GM18861 (cell line): ENCODE data around the gene PRR13.
"Not testable (repeated sequence)": the region's sequence is repeated elsewhere in the genome, so short reads cannot be mapped to it uniquely, and the experiment has no call there.

Source experiments
- ATAC-seq: cut with Tn5 transposase; IDR thresholded peaks from one replicate; pipeline ENCODE4 v1.9.1; 2021; ENCODE audit not compliant: unreplicated experiment

Gene PRR13

DNA sequence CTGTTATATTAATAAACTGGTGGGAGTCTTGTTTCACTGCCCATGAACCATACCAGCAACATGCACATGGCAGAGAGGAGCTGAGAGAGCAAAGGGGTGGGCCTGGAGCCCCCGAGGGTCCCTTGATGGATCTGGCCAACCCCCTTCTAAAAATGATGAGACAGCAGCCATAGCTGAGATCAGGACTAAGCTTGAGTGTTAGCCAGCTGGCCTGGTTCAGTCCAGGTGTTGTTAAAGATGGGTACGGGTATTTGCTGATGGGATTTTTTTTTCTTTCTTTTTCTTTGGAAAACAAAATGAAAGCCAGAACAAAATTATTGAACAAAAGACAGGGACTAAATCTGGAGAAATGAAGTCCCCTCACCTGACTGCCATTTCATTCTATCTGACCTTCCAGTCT is 26.3 kb downstream of the PRR13 start:
- no peak for ATAC-seq

DNA sequence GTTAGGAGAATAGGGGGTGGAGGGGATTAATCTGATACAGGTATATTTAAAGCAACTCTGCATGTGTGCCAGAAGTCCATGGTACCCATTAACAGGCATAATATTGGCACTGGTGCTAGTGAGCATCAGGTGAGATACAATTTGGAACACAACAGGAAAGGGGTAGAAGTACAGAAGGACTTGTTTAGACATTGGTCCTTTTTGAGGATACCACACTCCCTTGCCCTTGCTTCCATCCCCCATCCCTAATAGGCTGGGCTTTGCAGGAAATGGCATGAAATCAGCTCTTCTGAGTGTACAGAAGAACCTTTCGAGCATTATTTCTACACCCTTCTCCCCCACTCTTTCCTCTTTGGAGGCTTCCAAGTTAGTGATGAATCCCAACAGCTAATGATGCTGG is 26.7 kb downstream of the PRR13 start:
- ATAC-seq = no peak

DNA sequence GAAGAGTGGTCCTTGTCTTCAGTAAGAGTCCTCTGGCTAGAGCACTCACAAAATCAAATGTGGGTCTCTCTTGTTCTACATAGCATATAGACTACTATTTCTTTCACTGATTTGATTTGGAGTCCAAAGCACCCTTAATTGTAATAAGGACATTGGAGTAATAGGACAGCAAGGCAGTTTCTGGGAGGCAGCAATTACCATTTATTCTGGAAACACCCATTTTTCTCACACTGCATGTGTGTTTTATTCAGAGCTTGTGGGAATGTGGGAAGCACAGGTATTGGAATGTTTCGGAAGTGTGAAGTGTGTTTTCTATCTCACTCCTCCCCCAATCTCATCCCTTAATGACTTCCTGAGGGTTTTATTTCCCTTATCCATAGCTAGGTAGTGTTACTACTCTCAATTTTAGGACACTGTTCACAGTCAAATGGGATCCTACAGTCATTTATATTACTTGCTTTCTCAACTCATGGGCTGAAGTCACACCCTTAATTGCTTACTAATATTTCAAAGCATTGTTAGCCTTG is 30.6 kb downstream of the PRR13 start:
- no peak for ATAC-seq

DNA sequence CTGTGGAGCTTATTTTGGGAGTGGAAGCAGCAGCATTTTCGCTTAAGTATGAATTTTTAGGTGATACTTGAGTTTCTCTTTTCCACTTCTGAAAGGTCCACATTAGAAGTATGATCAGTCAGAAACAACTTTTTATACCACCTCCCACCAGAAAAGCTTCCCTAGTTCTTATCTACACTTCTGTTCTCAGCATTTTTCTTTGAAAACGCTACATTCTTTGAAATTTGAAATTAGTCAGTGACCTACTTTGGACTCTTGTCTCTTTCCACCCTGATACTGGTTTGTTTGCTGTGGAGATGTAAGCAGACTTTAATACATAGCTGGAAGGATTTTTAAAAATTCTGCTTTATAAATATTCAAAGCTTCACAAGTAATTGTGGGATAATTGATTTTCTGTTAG is 32.5 kb downstream of the PRR13 start:
- ATAC-seq = no peak

DNA sequence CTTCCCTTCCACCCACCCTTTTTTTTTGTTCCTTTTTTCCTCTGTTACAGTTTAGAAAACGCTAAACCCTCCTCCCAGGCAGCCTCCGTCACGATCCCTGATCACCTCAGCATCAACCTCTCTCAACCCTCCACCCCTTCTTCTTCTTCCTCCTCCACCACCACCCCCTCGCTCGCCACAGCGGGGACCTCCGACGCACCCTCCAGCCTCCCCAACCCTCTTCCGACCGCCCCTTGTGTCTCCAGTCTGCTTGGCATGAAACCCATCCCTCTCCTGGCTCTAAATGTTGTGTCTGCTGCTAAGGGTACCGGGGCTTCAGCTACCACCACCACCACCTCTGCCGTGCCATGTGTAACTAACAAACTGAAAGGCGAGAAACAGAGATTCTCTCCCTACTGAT is 33.3 kb downstream of the PRR13 start:
- ATAC-seq = no peak

DNA sequence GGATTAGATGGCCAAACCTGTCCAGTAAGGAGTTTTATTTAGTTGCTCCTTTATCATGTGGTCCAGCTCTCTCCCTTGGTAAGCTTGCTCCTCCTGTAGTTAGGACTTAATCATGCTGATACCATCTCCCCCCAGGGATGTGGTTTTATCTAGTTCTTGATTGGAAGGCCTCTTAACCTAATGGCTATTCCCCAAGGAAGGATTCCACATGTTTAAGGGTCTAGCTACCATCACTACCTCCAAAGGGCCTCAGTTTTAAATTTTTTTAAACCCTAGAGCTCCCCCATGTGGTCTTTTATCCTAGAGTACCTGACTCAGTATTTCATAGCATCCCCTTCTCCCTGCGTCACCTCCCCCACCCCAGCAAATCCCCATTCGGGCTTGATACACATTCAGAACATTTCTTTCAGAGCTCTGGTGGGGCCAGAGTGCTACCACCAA is 35.3 kb downstream of the PRR13 start:
- ATAC-seq = no peak

DNA sequence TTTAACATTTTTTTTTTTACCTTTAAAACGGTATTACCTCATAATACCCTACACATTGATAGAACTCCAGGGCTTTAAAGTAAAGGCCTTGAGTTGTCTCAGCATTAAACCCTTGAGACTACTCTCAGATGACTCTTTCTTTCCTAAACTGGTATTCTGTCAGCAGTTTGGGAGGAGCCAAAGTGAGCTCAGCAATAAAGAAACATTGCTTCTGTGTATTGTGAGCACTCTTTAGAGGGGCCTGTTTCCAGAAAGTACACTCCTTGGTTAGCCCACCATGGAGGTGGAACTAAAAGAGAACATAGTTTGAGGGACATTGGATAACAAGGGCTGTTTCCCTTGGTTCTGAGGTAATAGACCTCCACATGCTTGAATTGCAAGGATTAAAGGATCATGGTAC is 37.3 kb downstream of the PRR13 start:
- ATAC-seq = no peak

DNA sequence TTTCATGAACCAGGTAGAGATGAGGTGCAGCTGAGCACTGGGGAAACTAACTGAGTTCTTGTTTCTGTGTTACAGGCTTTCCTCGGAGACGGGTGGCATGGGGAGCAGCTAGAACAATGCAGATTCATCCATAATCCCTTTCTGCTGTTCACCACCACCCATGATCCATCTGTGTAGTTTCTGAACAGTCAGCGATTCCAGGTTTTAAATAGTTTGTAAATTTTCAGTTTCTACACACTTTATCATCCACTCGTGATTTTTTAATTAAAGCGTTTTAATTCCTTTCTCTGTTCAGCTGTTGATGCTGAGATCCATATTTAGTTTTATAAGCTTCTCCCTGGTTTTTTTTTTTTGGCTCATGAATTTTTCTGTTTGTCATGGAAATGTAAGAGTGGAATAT is 37.8 kb downstream of the PRR13 start:
- no peak for ATAC-seq

DNA sequence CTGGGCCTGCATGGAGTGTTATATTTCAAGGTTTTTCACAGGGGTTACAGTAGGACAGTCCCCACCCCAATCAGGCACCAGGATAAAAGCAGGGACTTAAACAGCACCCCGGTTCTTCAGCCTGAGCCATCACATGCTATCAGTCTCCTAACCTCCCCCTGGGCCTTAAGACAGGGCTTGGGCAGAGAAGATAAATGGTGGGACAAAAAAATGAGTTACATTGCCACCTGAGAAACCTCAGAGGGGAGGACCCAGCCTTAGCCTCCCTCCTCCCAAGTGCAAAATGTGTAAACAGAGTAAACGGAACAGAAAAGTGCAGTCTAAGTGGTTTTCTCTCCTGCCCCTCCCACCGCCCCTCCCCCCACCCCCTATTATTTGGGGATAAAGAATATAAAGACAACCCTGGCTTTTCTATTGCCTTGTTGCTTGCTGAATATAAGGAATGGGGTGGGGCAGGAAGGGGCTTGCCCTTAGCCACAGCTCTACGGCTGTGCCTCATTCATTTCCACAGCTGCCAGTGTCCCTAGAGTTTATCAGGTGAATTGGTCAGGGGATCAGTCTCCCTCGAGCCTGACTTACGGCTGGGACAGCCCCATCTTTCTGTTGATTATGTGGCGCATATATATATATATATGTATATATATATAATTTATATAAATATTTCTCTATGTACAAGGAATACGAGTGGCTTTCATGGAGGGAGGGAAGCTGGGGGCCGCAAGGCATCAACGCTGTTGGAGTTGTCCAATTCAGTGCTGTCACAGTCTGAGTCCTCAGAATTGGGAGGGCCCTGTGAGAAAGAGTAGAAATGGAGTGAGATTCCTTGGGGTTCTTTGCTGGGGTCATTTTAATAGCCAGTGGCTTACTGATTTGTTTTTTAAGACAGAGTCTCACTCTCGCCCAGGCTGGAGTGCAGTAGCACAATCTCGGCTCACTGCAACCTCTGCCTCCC is 39.2 kb downstream of the PRR13 start:
- no peak for ATAC-seq

DNA sequence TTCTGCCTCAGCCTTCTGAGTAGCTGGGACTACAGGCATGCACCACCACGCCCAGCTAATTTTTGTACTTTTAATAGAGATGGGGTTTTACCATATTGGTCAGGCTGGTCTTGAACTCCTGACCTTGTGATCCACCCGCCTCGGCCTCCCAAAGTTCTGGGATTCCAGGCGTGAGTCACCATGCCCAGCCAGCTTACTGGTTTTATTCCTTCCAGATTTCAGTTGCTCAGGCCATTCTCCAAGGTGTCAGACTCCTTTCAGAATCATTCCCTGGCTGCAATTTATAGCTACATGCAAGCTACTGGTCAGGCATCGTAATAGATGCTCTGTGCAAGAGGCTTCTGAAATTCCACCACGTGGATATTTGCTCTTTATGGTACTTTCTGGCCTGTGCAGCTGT is 39.9 kb downstream of the PRR13 start:
- not testable (repeated sequence) for ATAC-seq

DNA sequence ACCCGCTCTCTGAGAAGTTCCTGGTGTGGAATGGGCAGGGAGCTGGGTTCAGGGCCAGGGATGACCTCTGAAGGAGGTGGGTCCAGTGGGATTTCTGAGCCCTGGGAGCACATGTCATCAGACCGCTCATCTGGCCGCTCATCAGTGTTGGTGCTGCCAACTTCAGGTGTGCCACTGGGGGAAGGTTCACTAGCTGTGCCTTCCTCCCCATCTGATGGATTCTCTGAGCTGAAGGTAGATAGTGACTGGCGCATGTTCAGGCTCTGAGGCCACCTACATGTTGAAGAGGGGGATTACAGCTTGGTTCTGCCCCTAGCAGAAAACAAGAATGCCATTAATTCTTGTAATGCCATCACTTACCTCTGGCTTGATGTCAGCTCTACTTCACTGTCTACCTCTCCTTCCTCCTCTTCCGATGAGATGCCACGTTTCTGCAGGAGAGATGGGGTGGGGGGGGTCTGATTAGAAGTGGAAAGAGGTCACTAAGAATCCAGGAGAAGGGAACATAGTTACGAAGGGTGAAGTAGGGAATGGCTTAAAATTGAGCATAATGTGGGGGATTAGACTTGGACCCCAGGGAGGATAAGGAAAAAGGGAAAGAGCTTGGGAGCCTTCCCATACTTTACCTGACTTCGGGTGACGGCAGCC is 40.5 kb downstream of the PRR13 start:
- no peak for ATAC-seq

DNA sequence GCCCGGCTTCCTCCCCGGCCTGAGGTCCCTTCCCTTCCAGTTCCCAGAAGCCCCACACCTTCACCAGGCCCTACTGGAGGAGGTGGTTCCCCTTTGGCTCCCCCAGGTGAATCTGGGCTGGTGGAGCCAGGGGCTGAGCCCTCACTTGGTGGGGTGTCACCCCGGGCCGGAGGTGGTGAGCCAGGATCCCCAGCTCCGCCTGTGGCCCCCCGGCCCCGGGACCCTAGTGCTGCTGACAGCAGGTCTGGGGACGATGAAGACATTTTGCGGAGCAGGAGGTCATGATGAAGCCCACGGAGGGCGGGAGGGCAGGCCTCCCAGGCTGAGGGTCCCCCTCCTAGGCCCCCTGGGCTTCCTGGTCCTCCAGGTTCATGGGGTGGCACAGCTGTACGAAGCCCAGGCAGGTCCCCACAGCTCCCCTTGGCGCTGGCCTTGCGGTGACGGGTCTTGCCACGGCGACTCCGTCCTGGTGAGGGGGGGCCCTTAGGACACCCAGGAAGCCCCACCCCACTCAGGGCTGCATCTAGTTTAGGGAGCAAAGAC is 41.2 kb downstream of the PRR13 start:
- no peak for ATAC-seq

DNA sequence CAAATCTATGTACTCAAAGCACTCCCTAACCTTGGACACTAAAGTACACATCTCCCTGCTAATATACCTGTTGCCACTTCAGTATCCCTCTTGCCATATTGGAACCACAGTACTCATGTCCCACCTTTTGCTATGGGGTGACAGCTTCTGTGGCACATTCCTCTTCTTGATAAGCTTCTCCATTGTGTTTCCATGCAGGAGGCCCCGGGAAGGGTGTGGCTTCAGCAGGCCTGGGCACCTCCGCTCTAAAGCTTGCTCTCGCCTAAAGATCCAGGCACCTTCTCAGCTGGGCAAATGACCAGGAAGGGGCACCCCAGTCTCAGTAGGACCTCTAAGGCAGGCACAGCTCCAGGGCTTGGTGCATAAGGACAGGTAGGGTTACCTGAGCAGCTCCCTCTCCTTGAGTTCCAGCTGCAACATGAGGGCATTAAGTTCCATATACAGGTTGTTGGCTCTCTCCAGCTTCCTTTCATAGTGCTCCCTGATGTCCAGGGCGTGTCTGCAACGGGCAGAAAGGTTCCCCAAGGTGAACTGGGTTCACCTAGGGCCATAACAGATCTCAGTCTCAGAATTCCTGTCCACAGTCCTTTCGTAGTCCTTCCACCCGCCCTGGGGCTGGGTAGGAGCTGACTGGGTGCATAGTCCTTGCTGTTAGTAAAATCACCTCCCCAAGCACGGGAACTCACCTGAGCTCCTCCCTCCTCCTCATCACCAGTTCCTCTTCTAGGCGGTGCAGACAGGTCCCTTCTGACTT is 41.9 kb downstream of the PRR13 start:
- no peak for ATAC-seq

DNA sequence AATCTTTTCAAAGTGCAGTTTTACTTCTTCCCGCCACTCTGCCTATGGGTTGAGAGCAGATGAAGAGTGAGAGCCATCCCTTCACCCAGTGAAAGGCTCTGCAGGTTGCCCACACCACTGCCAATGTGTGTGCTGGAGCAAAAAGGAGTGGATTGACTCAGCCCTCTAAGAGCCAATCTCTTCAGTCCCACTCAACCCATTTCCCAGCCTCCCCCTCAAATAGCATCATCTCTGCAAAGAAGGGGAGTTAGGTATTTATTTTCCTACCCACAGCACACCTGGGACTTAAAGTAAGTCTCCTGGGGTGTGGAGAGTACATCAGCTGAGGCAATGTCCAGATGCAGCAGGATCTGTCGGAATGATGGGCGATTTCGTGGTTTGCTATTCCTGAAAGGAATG is 42.4 kb downstream of the PRR13 start:
- no peak for ATAC-seq

DNA sequence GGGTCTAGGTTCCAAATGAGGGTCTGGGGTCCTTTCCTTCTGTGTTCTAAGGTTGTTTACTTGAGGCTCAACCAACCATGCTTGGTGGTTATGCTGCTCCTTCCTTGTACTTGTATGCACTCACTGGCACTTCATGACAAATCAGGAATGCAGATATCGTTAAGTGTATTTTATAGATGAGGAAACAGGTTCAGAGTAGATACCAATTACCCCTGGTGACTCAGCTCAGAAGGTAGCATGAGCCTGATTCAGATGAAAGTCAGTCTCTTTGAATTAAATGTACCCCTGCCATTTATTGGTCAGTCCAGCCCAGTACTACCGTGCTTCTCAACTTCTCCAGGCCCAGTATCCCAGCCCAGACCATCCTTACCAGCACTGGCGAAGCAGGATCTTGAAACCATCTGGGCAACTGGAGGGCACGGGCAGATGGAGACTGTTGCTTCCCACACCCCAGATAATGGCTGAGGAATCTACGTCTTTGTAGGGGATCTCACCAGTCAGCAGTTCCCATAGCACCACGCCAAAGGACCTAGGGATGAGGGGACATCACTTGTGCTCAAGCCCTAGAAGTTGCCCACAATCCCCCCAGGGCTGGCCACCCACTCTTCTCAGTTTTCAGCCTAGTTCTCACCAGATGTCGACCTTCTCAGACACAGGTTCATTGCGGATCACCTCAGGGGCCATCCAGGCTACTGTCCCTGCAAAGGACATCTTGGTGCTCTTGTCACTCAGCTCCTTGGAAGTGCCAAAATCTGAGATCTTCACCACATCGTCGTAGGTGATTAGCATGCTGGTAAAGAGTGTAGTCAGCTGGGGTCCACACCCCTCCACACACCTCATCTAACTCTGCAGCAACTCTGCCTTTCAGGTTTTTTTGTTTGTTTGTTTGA is 43.4 kb downstream of the PRR13 start:
- no peak for ATAC-seq

DNA sequence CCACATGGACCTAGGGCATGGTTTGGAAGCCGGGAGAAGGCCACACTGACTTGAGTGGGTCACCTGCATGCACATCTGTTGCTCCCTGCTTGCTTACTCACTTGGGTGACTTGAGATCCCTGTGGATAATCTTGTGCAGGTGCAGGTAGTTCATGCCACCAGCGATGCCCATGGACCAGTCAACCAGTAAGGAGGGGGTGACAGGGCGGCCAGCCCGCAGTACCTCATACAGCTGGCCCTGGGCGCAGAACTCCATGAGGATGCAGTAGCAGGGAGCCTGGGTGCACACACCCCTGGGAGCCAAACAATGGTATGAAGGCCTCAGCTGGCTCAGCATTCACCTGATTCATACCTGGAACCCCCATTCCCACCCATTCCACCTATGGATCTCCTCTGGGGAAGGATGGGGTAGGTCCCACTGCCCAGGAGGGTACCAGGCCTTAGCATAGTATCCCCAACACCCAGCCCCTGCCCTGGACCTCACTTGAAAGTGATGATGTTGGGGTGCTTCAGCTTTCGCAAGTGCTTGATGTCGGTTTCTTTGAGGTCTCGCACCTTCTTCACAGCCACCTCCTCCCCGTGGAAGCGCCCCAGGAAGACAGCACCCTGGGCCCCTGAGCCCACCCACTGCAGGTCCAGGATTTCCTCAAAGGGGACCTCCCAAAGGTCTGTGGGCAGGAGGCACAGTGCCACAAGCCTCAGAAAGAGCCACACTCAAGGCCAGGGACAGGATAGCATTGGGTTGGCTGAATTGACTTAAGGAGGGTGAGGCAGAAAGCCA is 44.6 kb downstream of the PRR13 start:
- ATAC-seq = no peak

DNA sequence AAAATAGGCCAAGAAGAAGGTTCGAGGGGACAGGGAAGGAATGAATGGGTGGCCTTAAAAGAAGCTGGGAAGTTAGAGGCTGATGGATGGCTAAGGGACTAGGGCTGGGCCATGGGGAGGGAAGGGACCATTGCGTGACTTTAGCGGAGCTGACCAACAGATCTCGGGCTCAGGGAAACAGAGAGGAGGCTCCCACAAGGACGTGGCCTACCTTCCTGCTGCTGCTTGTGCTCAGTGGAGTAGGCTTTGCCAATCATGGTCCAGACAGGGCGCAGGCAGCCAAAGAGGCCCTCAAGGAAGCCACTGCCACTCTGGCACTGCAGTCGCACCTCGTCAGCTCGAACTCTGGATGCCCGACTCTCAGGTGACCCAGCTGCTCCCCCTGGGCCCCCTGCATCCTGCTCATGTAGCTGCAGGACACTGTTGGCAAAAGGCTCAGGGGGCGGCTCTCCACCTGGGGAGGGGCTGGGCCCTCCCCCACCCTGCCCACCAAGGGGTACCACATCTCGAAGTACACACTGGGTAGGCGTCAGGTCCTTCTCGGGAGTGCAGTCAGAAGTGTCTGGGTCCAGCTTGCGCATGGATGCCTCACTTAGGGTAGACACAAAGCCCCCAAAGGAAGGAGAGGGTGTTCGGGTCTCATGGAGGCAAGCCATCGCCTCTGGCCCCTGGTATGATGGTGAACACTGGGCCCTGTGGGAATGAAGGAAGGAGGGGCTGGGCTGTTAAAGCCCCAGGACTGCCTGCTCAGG is 45.4 kb downstream of the PRR13 start:
- ATAC-seq = no peak

DNA sequence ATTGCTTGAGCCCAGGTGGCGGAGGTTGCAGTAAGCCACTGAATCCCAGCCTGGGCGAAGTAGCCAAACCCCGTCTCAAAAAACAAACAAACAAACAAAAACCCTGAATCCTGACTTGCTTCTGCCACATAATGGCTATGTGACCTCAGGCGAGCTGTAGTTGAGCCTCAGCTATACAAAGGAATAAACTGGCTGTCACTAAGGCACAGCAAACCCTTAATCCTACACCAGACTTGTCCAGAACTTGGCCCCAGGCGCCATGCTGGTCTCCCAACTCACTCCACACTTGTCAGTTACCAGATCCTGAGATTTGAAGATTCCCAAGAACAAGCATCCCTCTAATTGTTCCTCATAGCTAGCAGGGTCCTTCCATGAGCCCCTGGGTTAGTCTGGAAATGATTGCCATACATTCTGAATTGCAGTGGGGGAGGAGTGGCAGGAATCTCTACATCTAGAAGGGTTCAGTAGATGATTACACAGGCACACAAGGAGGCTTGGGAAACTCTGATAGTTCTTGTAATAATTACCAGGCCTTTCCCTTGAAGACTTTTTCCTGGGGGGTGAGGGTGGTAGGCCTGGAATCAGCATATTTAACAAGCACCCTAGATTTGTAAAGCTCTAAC is 47.8 kb downstream of the PRR13 start:
- ATAC-seq = no peak
